ENCODE measurements around the gene CLECL1. TPM values are rescaled to one million over a fixed set of nuclear protein-coding genes. Genes with fewer than 3 reads are reported as not detected.

Gene CLECL1
- 1 to 10 TPM; 3.6 to 4.7 TPM for total RNA-seq
- 14.3 TPM for polyA plus RNA-seq

GRCh38 chr12:9732921-9733461, at the start of gene CLECL1:
Gene CLECL1 (minus strand): TSS chr12:9733097.
- Mint-ChIP-seq H3K36me3 (no peaks in the 10 kb centered on the region), H3K27me3 (no peaks in the 10 kb centered on the region), H3K9me3 (no peaks in the 10 kb centered on the region), H3K27ac (peak within 1 kb of the TSS in 6 of 8 donors; percentile 48 to 86 (median 60)), H3K4me1 (peaks cover 26 to 60% (median 31%) of the 10 kb centered on the region in 3 donors), H3K4me3 (peak within 1 kb of the TSS; percentile 30 to 86 (median 78))
- Histone ChIP-seq H3K27me3 (ENCODE audit: insufficient read depth, low read length, poor library complexity, severe bottlenecking) (no peaks in the 10 kb centered on the region), H3K9me3 (ENCODE audit: low read length) (no peaks in the 10 kb centered on the region), H3K4me3 (ENCODE audit: low read length) (peak within 1 kb of the TSS; percentile 22), H3K4me1 (ENCODE audit: insufficient read depth, low read length) (peaks cover 17% of the 10 kb centered on the region), H3K27ac (ENCODE audit: low read depth, low read length) (peak within 1 kb of the TSS; percentile 10), H3K36me3 (ENCODE audit: insufficient read depth, low read length) (no peaks in the 10 kb centered on the region)
- CTCF ChIA-PET: interaction anchor here (1.0 to 1.7 kb wide), 2 partner anchors 10 to 18 kb away, joined by 3 to 5 read pairs; no protein-coding TSS in a partner anchor
- no peak for DNase-seq
- POLR2A ChIA-PET: no interaction called here

DNA sequence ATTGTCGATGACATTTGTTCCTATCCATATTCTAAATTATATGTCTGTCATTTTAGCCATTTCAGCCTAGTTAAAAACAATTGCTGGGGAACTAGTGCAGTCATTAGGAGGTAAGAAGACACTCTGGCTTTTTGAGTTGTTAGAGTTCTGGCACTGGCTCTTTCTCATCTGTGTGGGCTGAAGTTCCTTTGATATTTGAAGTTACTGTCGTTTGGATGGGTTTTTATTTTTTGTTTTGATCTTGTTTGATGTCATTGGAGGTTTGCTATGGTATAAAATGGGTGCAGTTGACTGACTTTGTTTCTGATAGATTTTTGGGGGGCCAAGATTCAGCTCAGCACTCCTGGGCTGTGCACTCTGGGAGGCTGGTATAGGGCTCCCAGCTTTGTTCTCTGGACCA, 48.5 kb upstream of the CLECL1 start:
- Mint-ChIP-seq H3K27ac (peak overlapping the region in 6 of 8 donors; percentile 4 to 64 (median 23)), H3K27me3 (no peaks in the 10 kb centered on the region), H3K4me3 (peak overlapping the region in 1 of 7 donors; percentile 3), H3K36me3 (peaks cover 0 to 5% (median 0%) of the 10 kb centered on the region in 3 donors), H3K9me3 (no peaks in the 10 kb centered on the region), H3K4me1 (peaks cover 32 to 54% (median 50%) of the 10 kb centered on the region in 3 donors)
- DNase-seq: no peak
- Histone ChIP-seq H3K27me3 (ENCODE audit: insufficient read depth, low read length, poor library complexity, severe bottlenecking) (no peaks in the 10 kb centered on the region), H3K36me3 (ENCODE audit: insufficient read depth, low read length) (no peaks in the 10 kb centered on the region), H3K9me3 (ENCODE audit: low read length) (no peaks in the 10 kb centered on the region), H3K4me3 (ENCODE audit: low read length) (no peak overlapping the region), H3K4me1 (ENCODE audit: insufficient read depth, low read length) (peaks cover 16% of the 10 kb centered on the region), H3K27ac (ENCODE audit: low read depth, low read length) (no peak overlapping the region)
- ChIA-PET CTCF (interaction anchor here (1.4 to 1.6 kb wide), 3 partner anchors 23 to 33 kb away, joined by 3 to 5 read pairs (median 3); no protein-coding TSS in a partner anchor), POLR2A (no interaction called here)

- no peaks in the 10 kb centered on the region for H3K27me3 ChIP-seq (ENCODE audit: insufficient read depth, low read length, poor library complexity, severe bottlenecking)
- peaks cover 51 to 74% (median 68%) of the 10 kb centered on the region in 3 donors for H3K4me1 Mint-ChIP-seq
- no peak overlapping the region for H3K4me3 ChIP-seq (ENCODE audit: low read length)
- H3K36me3 ChIP-seq (ENCODE audit: insufficient read depth, low read length): no peaks in the 10 kb centered on the region
- H3K27me3 Mint-ChIP-seq: no peaks in the 10 kb centered on the region
- POLR2A ChIA-PET: no interaction called here
- CTCF ChIA-PET: interaction anchor here (1.3 to 1.8 kb wide), 2 partner anchors 18 to 36 kb away, joined by 4 to 5 read pairs; no protein-coding TSS in a partner anchor
- H3K4me1 ChIP-seq (ENCODE audit: insufficient read depth, low read length): peaks cover 35% of the 10 kb centered on the region
- no peak overlapping the region for H3K27ac ChIP-seq (ENCODE audit: low read depth, low read length)
- no peaks in the 10 kb centered on the region for H3K9me3 Mint-ChIP-seq
- H3K36me3 Mint-ChIP-seq: peaks cover 0 to 5% (median 1%) of the 10 kb centered on the region in 3 donors
- no peak overlapping the region for H3K4me3 Mint-ChIP-seq
- H3K9me3 ChIP-seq (ENCODE audit: low read length): no peaks in the 10 kb centered on the region
- H3K27ac Mint-ChIP-seq: peak overlapping the region in 2 of 8 donors; percentile 9 to 31
- DNase-seq: no peak
Measured at GRCh38 chr12:9779209-9779608, 46.3 kb upstream of the CLECL1 start.

- no peak overlapping the region for H3K4me3 ChIP-seq (ENCODE audit: low read length)
- H3K9me3 ChIP-seq (ENCODE audit: low read length): no peaks in the 10 kb centered on the region
- H3K27me3 ChIP-seq (ENCODE audit: insufficient read depth, low read length, poor library complexity, severe bottlenecking): no peaks in the 10 kb centered on the region
- ChIA-PET POLR2A (no interaction called here), CTCF (interaction anchor here (1.0 to 1.3 kb wide), 3 partner anchors 18 to 27 kb away, joined by 3 to 7 read pairs (median 4); no protein-coding TSS in a partner anchor)
- H3K4me1 ChIP-seq (ENCODE audit: insufficient read depth, low read length): peaks cover 48% of the 10 kb centered on the region
- Mint-ChIP-seq H3K4me1 (peaks cover 74 to 93% (median 87%) of the 10 kb centered on the region in 3 donors), H3K36me3 (peaks cover 0 to 5% (median 1%) of the 10 kb centered on the region in 3 donors), H3K27ac (peak overlapping the region in 7 of 8 donors; percentile 3 to 88 (median 61)), H3K9me3 (no peaks in the 10 kb centered on the region), H3K4me3 (no peak overlapping the region), H3K27me3 (no peaks in the 10 kb centered on the region)
- no peak overlapping the region for H3K27ac ChIP-seq (ENCODE audit: low read depth, low read length)
- no peak for DNase-seq
- H3K36me3 ChIP-seq (ENCODE audit: insufficient read depth, low read length): no peaks in the 10 kb centered on the region
Measured at GRCh38 chr12:9776781-9777180, 43.9 kb upstream of the CLECL1 start.

DNA sequence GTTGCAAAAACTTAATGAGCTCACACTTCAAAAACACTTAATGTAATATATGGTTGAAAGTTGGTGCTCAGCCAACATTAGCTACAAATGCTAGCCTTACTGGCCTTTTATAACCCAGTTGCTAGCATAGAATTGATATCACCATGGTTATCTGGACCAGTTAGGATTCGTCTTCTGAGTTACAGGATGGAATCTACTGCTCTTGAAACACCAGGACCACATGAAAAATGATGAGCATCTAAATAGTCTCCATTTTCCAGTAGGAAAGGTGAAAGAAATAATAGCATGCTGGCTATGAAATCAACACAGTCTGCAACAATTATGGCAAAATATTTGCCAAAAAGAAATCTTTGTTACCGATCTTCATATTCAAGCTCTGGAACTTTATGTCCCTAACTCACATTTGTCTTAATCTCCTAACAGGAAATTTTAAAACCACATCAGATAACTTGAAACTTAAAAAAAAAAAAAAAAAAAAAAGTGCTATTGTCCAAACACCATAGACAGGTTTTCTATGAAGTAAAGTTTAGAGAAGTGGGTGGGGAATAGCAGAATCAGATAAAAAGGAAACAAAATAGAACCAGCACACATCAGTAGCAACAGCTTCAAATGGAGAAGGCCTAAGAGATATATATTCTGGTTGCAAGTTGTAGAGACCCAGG, 40.5 kb upstream of the CLECL1 start:
- Mint-ChIP-seq H3K4me3 (peak overlapping the region; percentile 24 to 75 (median 66)), H3K9me3 (no peaks in the 10 kb centered on the region), H3K4me1 (peaks cover 79 to 90% (median 90%) of the 10 kb centered on the region in 3 donors), H3K36me3 (peaks cover 0 to 3% (median 0%) of the 10 kb centered on the region in 3 donors), H3K27me3 (no peaks in the 10 kb centered on the region), H3K27ac (peak overlapping the region in 7 of 8 donors; percentile 46 to 94 (median 76))
- DNase-seq: peak in 2 of 5 donors; percentile 33 to 42
- Histone ChIP-seq H3K4me1 (ENCODE audit: insufficient read depth, low read length) (peaks cover 45% of the 10 kb centered on the region), H3K36me3 (ENCODE audit: insufficient read depth, low read length) (no peaks in the 10 kb centered on the region), H3K27ac (ENCODE audit: low read depth, low read length) (no peak overlapping the region), H3K4me3 (ENCODE audit: low read length) (no peak overlapping the region), H3K9me3 (ENCODE audit: low read length) (no peaks in the 10 kb centered on the region), H3K27me3 (ENCODE audit: insufficient read depth, low read length, poor library complexity, severe bottlenecking) (no peaks in the 10 kb centered on the region)
- ChIA-PET CTCF (interaction anchor here (0.6 to 6.0 kb wide), 6 partner anchors 12 to 65 kb away, joined by 3 to 48 read pairs (median 3); no protein-coding TSS in a partner anchor), POLR2A (interaction anchor here (0.6 to 1.1 kb wide), 3 partner anchors 12 to 840 kb away, joined by 4 to 6 read pairs (median 5); partner anchors contain the start of genes CD69 and MAGOHB)

DNA sequence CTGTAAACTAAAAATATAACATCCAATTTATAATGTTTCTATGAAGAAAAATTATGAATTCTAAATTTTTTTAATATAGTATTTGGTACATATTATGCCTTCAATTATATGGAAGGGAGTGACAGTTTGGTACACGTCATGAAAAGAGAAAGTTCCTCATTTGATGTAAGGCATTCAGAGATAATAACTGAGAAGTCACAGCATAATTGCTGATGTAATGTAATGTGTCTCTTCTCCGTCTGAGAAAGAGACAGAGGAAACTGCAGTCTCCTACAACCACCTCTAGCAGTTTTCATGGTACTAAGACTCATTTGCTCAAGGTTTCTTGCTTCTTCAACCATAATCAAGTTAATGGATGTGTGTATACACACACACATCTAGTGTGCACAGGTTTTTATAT, 30.1 kb upstream of the CLECL1 start:
- peak in 1 of 5 donors; percentile 39 for DNase-seq
- Mint-ChIP-seq H3K27ac (peak overlapping the region in 3 of 8 donors; percentile 66 to 99 (median 95)), H3K4me1 (peaks cover 49 to 63% (median 62%) of the 10 kb centered on the region in 3 donors), H3K27me3 (no peaks in the 10 kb centered on the region), H3K36me3 (peaks cover 9 to 24% (median 15%) of the 10 kb centered on the region in 3 donors), H3K9me3 (peaks cover 0 to 4% (median 0%) of the 10 kb centered on the region in 5 donors), H3K4me3 (no peak overlapping the region)
- Histone ChIP-seq H3K27ac (ENCODE audit: low read depth, low read length) (no peak overlapping the region), H3K27me3 (ENCODE audit: insufficient read depth, low read length, poor library complexity, severe bottlenecking) (no peaks in the 10 kb centered on the region), H3K9me3 (ENCODE audit: low read length) (no peaks in the 10 kb centered on the region), H3K36me3 (ENCODE audit: insufficient read depth, low read length) (no peaks in the 10 kb centered on the region), H3K4me1 (ENCODE audit: insufficient read depth, low read length) (peaks cover 44% of the 10 kb centered on the region), H3K4me3 (ENCODE audit: low read length) (no peak overlapping the region)
- CTCF ChIA-PET: interaction anchor here (3.6 to 19.4 kb wide), 3 partner anchors 14 to 36 kb away, joined by 20 to 359 read pairs (median 98); no protein-coding TSS in a partner anchor
- POLR2A ChIA-PET: no interaction called here

DNA sequence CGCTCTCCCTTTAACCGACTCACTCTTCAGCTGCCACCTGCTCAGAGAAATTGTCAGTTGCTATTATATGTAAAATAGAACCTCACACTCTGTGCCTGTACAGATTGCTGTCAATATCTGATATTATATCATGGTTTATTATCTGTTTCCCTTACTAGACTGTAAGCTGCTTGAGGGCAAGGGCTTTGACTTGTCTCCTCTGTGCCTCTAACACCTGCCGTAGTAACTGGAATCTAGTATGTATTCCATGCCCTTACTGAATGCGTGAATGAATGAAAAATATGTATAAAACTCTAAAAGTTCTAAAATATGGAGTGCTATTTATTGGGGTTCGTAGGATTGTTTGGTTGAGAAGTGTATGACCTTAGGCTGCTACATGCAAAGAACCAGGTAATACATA, 29.5 kb upstream of the CLECL1 start:
- CTCF ChIA-PET: interaction anchor here (3.6 to 19.4 kb wide), 3 partner anchors 13 to 37 kb away, joined by 20 to 359 read pairs (median 98); no protein-coding TSS in a partner anchor
- H3K4me1 Mint-ChIP-seq: peaks cover 49 to 64% (median 62%) of the 10 kb centered on the region in 3 donors
- H3K9me3 Mint-ChIP-seq: peaks cover 0 to 4% (median 0%) of the 10 kb centered on the region in 5 donors
- peaks cover 10 to 30% (median 17%) of the 10 kb centered on the region in 3 donors for H3K36me3 Mint-ChIP-seq
- no peak for DNase-seq
- POLR2A ChIA-PET: interaction anchor here (2.0 to 3.3 kb wide), 2 partner anchors 12 to 114 kb away, joined by 12 to 15 read pairs; no protein-coding TSS in a partner anchor
- Histone ChIP-seq H3K27me3 (ENCODE audit: insufficient read depth, low read length, poor library complexity, severe bottlenecking) (no peaks in the 10 kb centered on the region), H3K4me3 (ENCODE audit: low read length) (peak overlapping the region; percentile 4), H3K27ac (ENCODE audit: low read depth, low read length) (peak overlapping the region; percentile 10), H3K4me1 (ENCODE audit: insufficient read depth, low read length) (peaks cover 42% of the 10 kb centered on the region), H3K9me3 (ENCODE audit: low read length) (no peaks in the 10 kb centered on the region), H3K36me3 (ENCODE audit: insufficient read depth, low read length) (no peaks in the 10 kb centered on the region)
- peak overlapping the region; percentile 97 to 100 (median 99) for H3K27ac Mint-ChIP-seq
- H3K4me3 Mint-ChIP-seq: peak overlapping the region; percentile 12 to 100 (median 42)
- no peaks in the 10 kb centered on the region for H3K27me3 Mint-ChIP-seq

Measured in CD8-positive, alpha-beta memory T cell (primary cell).